Measurements from ENCODE around the gene CACNB3.
A peak's percentile ranks its signal among the peaks of the same experiment; 100 is the strongest.

DNA sequence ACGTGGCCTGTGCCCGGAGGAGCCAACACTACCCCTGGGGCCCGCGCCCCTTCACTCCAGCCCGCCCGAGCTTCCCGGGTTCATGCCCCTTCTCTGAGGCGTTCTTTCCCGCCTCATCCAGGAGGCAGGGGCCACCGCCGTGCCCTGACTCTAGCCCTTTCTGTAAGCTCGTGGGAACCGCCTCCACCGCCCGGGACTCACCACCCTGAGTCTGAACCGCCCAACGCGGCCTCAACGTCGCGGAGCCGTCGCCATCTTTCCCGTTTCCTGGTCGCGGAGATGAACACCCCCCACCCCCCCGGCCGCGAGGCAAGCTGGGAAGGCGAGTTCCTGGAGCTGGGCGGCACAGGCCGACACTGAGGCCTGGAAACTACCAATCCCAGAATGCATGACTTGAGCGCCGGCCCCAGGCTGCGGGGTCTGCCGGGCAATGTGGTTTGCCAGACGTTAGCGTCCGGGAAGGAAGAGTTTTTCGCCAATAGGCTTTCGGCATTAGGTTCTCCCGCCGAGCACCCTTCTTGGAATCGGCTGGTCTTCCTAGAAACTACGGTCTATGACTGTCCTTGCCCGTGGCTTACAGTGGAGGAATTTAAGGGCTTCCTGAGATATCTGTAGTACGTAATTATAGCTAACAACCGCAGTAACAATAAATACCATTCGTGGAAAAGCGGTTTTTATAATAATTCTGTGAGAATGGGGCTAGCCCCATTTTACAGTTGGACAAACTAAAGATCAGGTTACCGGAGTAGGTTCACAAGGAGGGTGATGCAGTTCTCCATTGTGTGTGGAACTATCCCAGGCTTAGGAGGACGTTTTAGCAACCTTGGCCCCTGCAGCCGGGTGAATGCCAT, 33.8 kb downstream of the CACNB3 start, which contains the start of gene DDX23:
- TF ChIP-seq POLR2A (IDR thresholded peaks at IDR 0.05), result peak; percentile 54 to 59
- TF ChIP-seq CTCF (IDR thresholded peaks at IDR 0.05), result peak in 1 of 6 experiments; percentile 7
